Right renal pelvis (tissue), 4 donors: ENCODE results near the gene LHX5. TPM values are rescaled to one million over a fixed set of nuclear protein-coding genes. Genes with fewer than 3 reads are reported as not detected.

Experiments used
- DNase-seq, 4 donors: peaks; one replicate each; pipeline ENCODE4 v3.0.0-alpha.2; 2013; ENCODE audit warnings: low read depth in 4 of 4, low spot score in 3 of 4, missing footprints in 1 of 4
- polyA plus RNA-seq, 4 donors: library from polyadenylated mRNA; unstranded; fragments of 120-200 nt; gene quantifications; one replicate each; pipeline ENCODE4 v1.2.1, GENCODE V29; 2013; ENCODE audit not compliant: insufficient read length in 4 of 4

LHX5 gene
- polyA plus RNA-seq, 4 donors: not detected

DNA sequence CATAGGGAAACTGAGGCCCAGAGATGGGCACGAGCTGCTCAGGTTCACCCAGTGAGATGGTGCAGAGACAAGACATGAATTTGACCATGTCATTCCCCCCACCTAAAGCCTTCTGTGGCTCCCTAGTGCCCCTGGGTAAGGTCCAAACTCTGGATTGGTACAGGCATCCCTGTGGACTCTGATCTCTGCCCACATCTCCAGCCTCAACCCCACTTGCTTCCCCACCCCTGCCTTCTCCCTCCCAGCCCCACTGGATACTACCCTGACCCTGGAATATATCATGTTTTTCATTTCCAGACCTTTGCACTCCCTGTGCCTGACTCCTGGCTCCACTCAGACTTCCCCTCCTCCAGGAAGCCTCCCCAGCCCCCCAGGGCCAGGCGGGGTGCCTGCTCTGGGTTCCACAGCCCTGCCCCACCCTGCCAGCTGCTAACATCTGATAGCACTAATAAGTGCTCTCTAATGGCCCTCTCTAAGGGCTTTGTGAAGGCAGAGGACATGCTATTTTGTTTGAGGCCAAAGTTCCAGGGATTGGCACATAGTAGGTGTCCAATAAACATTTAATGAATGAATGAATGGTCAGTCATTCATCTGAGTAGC is 50.6 kb downstream of the LHX5 start:
- DNase-seq: no peak

DNA sequence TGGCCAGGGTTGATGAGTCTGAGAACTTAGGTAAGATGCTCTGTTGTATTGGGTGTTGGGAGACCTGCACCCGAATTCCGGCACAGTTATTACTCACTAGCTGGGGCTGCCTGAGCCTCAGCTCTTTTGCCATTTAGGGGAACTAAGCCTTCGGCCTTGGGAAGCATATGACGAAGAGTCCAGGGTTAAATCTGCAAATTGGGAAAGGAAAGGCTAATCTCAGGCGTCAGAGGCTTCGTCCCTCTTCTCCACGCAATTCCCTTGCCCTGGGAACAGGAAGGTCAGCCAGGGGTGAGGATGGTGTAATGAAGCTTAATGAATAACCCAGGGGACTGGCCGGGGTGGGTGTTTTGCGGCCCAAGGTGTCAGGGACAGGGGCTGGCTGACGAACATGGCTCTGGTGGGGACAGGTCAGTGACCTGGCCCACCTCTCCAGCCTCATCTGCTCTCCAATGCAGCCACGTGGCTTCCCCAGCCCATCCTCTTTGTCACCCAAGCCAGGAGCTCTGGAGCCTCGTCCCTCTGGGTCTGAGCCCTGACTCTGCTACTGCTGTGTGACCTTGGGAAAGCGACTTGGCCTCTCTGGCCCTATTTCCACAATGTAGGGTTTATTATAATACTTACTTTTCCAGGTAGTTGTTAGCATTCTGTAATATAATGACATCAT is 53.3 kb downstream of the LHX5 start:
- no peak for DNase-seq

DNA sequence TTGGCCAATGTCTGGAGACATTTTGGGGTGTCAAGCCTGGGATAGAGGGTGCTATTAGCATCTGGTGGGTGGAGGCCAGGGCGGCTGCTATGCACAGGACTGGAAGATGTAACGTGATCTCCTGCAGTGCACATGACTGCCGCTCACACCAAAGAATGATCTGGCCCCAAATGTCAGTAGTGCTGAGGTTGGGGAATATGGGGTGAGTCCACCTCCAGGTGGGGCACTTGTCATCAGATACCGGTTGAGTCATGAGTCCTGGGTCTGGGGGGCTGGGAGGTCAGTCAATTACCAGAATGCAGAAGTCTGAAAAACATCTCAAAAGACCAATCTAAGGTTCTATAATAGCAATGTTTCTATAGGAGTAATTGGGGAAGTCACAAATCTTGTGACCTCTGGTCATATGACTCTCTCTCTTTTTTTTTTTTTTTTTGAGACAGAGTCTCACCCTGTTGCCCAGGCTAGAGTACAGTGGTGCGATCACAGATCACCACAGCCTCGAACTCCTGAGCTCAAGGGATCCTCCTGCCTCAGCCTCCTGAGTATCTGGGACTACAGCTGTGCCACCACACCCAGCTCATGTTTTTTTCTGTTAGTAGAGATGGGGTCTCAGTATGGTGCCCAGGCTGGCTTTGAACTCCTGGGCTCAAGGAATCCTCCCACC is 55.4 kb downstream of the LHX5 start:
- no peak for DNase-seq

DNA sequence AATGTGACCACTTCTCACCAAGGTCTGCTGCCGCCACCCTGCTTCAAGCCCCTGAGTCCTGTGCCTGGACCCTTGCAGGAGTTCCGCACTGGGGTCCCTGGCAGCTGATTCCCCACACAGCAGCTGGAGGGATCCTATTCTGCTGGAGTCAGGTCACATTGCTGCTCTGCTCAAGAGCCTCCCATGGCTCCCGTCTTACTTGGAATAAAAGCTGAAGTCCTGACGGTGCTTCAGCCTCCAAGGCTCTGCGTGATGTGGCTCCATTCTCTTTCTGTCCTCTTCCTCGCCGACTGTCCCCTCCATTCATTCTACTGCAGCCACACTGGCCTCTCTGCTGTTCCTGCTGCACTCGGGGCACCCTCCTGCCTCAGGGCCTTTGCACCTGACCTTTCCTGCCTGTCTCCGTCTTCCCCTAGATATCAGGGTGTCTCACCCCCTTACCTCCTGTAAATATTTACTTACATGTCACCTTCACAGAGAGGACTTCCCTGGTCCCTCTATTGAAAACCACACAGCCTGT is 57.1 kb downstream of the LHX5 start:
- DNase-seq: no peak

- no peak for DNase-seq
These were observed 58.2 kb downstream of the LHX5 start for GRCh38 chr12:113413488-113413939.

Other genes with a start within 250 kb of the LHX5 start
- gene SLC8B1, start 136.8 kb downstream of the LHX5 start, polyA plus RNA-seq: 10 to 100 TPM; 11.2 to 15.1 (median 14.3) TPM
- 10 to 100 TPM; 18.8 to 22.2 (median 20.9) TPM for gene PLBD2, start 113.3 kb downstream of the LHX5 start, polyA plus RNA-seq
- under 1 TPM in 2 of 4 donors, not detected in 2; 0.22 to 0.32 TPM for gene SDS, start 68.0 kb downstream of the LHX5 start, polyA plus RNA-seq
- gene SDSL, start 49.5 kb downstream of the LHX5 start, polyA plus RNA-seq: 10 to 100 TPM; 10.9 to 15.7 (median 12.7) TPM